ENCODE results near the gene STOM. TPM values are rescaled to one million over a fixed set of nuclear protein-coding genes. Genes with fewer than 3 reads are reported as not detected.

STOM gene
- total RNA-seq, 5 donors from 2014 or later (not counting 1 experiment from before 2014, with no cell fraction given), result 24.2 to 73.9 (median 57.8) TPM

GRCh38 chr9:121354762-121355161 lies 15.3 kb downstream of the STOM start:
- peaks cover 0 to 18% of the 10 kb centered on the region in 2 donors for H3K36me3 ChIP-seq (ENCODE audit: control insufficient read depth in 2 of 2, extremely low read depth in 1 of 2, insufficient read depth in 1 of 2, low read length in 1 of 2)
- no peaks in the 10 kb centered on the region for H3K27me3 Mint-ChIP-seq
- WGBS (ENCODE audit: insufficient coverage), result no CpG with 5 or more reads among the region's 5 CpGs
- no peaks in the 10 kb centered on the region for H3K27me3 ChIP-seq (replicated peaks in 1 of 2; ENCODE audit: control insufficient read depth in 2 of 2, extremely low read depth in 1 of 2, insufficient read depth in 2 of 2, low read length in 1 of 2)
- H3K4me3 ChIP-seq (ENCODE audit: control insufficient read depth in 1 of 2, extremely low read depth in 1 of 2, low read length in 1 of 2), result no peak overlapping the region
- H3K27ac ChIP-seq (ENCODE audit: low read length), result peak overlapping the region; percentile 73
- H3K27ac Mint-ChIP-seq, result peak overlapping the region; percentile 4 to 44
- H3K9me3 ChIP-seq, result no peaks in the 10 kb centered on the region
- H3K36me3 Mint-ChIP-seq, result peaks cover 34% of the 10 kb centered on the region
- peaks cover 41 to 78% (median 65%) of the 10 kb centered on the region in 3 donors for H3K4me1 Mint-ChIP-seq
- no peaks in the 10 kb centered on the region for H3K9me3 Mint-ChIP-seq
- H3K4me1 ChIP-seq (ENCODE audit: control insufficient read depth in 1 of 2, extremely low read depth in 1 of 2, insufficient read depth in 2 of 2, low read length in 2 of 2), result peaks cover 0 to 52% of the 10 kb centered on the region in 2 experiments
- H3K4me3 Mint-ChIP-seq, result no peak overlapping the region
- CTCF ChIA-PET, result interaction anchor here in 1 of 2 donors (0.8 to 1.5 kb wide), 3 partner anchors 10 to 35 kb away, joined by 5 to 10 read pairs (median 9); no protein-coding TSS in a partner anchor
- ATAC-seq (replicated peaks in 1 of 4), result no peak
- POLR2A ChIA-PET, result no interaction called here
- DNase-seq, result no peak

GRCh38 chr9:121354141-121354540 lies 15.9 kb downstream of the STOM start:
- peaks cover 0 to 51% of the 10 kb centered on the region in 2 experiments for H3K4me1 ChIP-seq (ENCODE audit: control insufficient read depth in 1 of 2, extremely low read depth in 1 of 2, insufficient read depth in 2 of 2, low read length in 2 of 2)
- DNase-seq (no peak), ATAC-seq (replicated peaks in 1 of 4) (peak in 1 of 4 experiments; percentile 23)
- peak overlapping the region in 1 of 3 donors; percentile 56 for H3K4me3 Mint-ChIP-seq
- 25% methylated on average over 2 of the region's 5 CpGs for WGBS (ENCODE audit: insufficient coverage)
- POLR2A ChIA-PET, result interaction anchor here in 1 of 2 donors (0.5 to 1.5 kb wide), 2 partner anchors 11 to 1482 kb away, joined by 3 to 7 read pairs; no protein-coding TSS in a partner anchor
- H3K9me3 ChIP-seq, result no peaks in the 10 kb centered on the region
- H3K27ac Mint-ChIP-seq, result peak overlapping the region; percentile 80 to 87
- no peaks in the 10 kb centered on the region for H3K27me3 ChIP-seq (replicated peaks in 1 of 2; ENCODE audit: control insufficient read depth in 2 of 2, extremely low read depth in 1 of 2, insufficient read depth in 2 of 2, low read length in 1 of 2)
- H3K27me3 Mint-ChIP-seq, result no peaks in the 10 kb centered on the region
- peaks cover 37% of the 10 kb centered on the region for H3K36me3 Mint-ChIP-seq
- peaks cover 39 to 74% (median 59%) of the 10 kb centered on the region in 3 donors for H3K4me1 Mint-ChIP-seq
- CTCF ChIA-PET, result interaction anchor here in 1 of 2 donors (1.1 to 1.5 kb wide), 4 partner anchors 10 to 34 kb away, joined by 4 to 11 read pairs (median 10); no protein-coding TSS in a partner anchor
- H3K4me3 ChIP-seq (ENCODE audit: control insufficient read depth in 1 of 2, extremely low read depth in 1 of 2, low read length in 1 of 2), result no peak overlapping the region
- peaks cover 0 to 19% of the 10 kb centered on the region in 2 donors for H3K36me3 ChIP-seq (ENCODE audit: control insufficient read depth in 2 of 2, extremely low read depth in 1 of 2, insufficient read depth in 1 of 2, low read length in 1 of 2)
- no peaks in the 10 kb centered on the region for H3K9me3 Mint-ChIP-seq
- peak overlapping the region; percentile 73 for H3K27ac ChIP-seq (ENCODE audit: low read length)

GRCh38 chr9:121353241-121354061 lies 16.6 kb downstream of the STOM start:
- no peaks in the 10 kb centered on the region for H3K27me3 ChIP-seq (replicated peaks in 1 of 2; ENCODE audit: control insufficient read depth in 2 of 2, extremely low read depth in 1 of 2, insufficient read depth in 2 of 2, low read length in 1 of 2)
- peaks cover 0 to 25% of the 10 kb centered on the region in 2 donors for H3K36me3 ChIP-seq (ENCODE audit: control insufficient read depth in 2 of 2, extremely low read depth in 1 of 2, insufficient read depth in 1 of 2, low read length in 1 of 2)
- ChIA-PET CTCF (interaction anchor here (0.6 to 1.5 kb wide), 5 partner anchors 11 to 34 kb away, joined by 3 to 11 read pairs (median 9); no protein-coding TSS in a partner anchor), POLR2A (interaction anchor here in 1 of 2 donors (0.5 to 1.5 kb wide), 2 partner anchors 12 to 1483 kb away, joined by 3 to 7 read pairs; no protein-coding TSS in a partner anchor)
- Mint-ChIP-seq H3K27me3 (no peaks in the 10 kb centered on the region), H3K27ac (peak overlapping the region; percentile 80 to 87), H3K4me3 (peak overlapping the region; percentile 34 to 56 (median 44)), H3K4me1 (peaks cover 32 to 67% (median 52%) of the 10 kb centered on the region in 3 donors), H3K36me3 (peaks cover 44% of the 10 kb centered on the region), H3K9me3 (no peaks in the 10 kb centered on the region)
- ATAC-seq (replicated peaks in 1 of 4) (peak; percentile 86 to 96 (median 90)), DNase-seq (peak in 31 of 35 experiments; percentile 12 to 86 (median 45))
- peak overlapping the region in 1 of 2 donors; percentile 5 for H3K4me3 ChIP-seq (ENCODE audit: control insufficient read depth in 1 of 2, extremely low read depth in 1 of 2, low read length in 1 of 2)
- H3K4me1 ChIP-seq (ENCODE audit: control insufficient read depth in 1 of 2, extremely low read depth in 1 of 2, insufficient read depth in 2 of 2, low read length in 2 of 2), result peaks cover 0 to 49% of the 10 kb centered on the region in 2 experiments
- peak overlapping the region; percentile 73 for H3K27ac ChIP-seq (ENCODE audit: low read length)
- H3K9me3 ChIP-seq, result no peaks in the 10 kb centered on the region
- WGBS (ENCODE audit: insufficient coverage), result 45% methylated on average over 6 of the region's 9 CpGs

GRCh38 chr9:121350993-121351561 lies 19.0 kb downstream of the STOM start:
- H3K27ac Mint-ChIP-seq, result peak overlapping the region in 1 of 2 donors; percentile 8
- WGBS (ENCODE audit: insufficient coverage), result 60% methylated on average over 1 of the region's 2 CpGs
- Histone ChIP-seq H3K27ac (ENCODE audit: low read length) (no peak overlapping the region), H3K27me3 (replicated peaks in 1 of 2; ENCODE audit: control insufficient read depth in 2 of 2, extremely low read depth in 1 of 2, insufficient read depth in 2 of 2, low read length in 1 of 2) (no peaks in the 10 kb centered on the region), H3K36me3 (ENCODE audit: control insufficient read depth in 2 of 2, extremely low read depth in 1 of 2, insufficient read depth in 1 of 2, low read length in 1 of 2) (peaks cover 0 to 48% of the 10 kb centered on the region in 2 donors), H3K4me1 (ENCODE audit: control insufficient read depth in 1 of 2, extremely low read depth in 1 of 2, insufficient read depth in 2 of 2, low read length in 2 of 2) (peaks cover 0 to 33% of the 10 kb centered on the region in 2 experiments), H3K4me3 (ENCODE audit: control insufficient read depth in 1 of 2, extremely low read depth in 1 of 2, low read length in 1 of 2) (no peak overlapping the region), H3K9me3 (no peaks in the 10 kb centered on the region)
- H3K27me3 Mint-ChIP-seq, result no peaks in the 10 kb centered on the region
- H3K36me3 Mint-ChIP-seq, result peaks cover 57% of the 10 kb centered on the region
- ChIA-PET POLR2A (no interaction called here), CTCF (interaction anchor here in 1 of 2 donors (1.1 kb wide), 1 partner anchor 31 kb away, joined by 4 read pairs; no protein-coding TSS in a partner anchor)
- DNase-seq, result no peak
- peaks cover 15 to 45% (median 39%) of the 10 kb centered on the region in 3 donors for H3K4me1 Mint-ChIP-seq
- no peak overlapping the region for H3K4me3 Mint-ChIP-seq
- ATAC-seq (replicated peaks in 1 of 4), result no peak
- no peaks in the 10 kb centered on the region for H3K9me3 Mint-ChIP-seq

GRCh38 chr9:121350036-121350435 lies 20.0 kb downstream of the STOM start:
- H3K36me3 ChIP-seq (ENCODE audit: control insufficient read depth in 2 of 2, extremely low read depth in 1 of 2, insufficient read depth in 1 of 2, low read length in 1 of 2), result peaks cover 0 to 54% of the 10 kb centered on the region in 2 donors
- Mint-ChIP-seq H3K9me3 (no peaks in the 10 kb centered on the region), H3K27me3 (no peaks in the 10 kb centered on the region), H3K4me1 (peaks cover 12 to 38% (median 32%) of the 10 kb centered on the region in 3 donors), H3K36me3 (peaks cover 50% of the 10 kb centered on the region), H3K4me3 (no peak overlapping the region), H3K27ac (peak overlapping the region in 1 of 2 donors; percentile 1)
- H3K27me3 ChIP-seq (replicated peaks in 1 of 2; ENCODE audit: control insufficient read depth in 2 of 2, extremely low read depth in 1 of 2, insufficient read depth in 2 of 2, low read length in 1 of 2), result no peaks in the 10 kb centered on the region
- no peak overlapping the region for H3K4me3 ChIP-seq (ENCODE audit: control insufficient read depth in 1 of 2, extremely low read depth in 1 of 2, low read length in 1 of 2)
- no peak overlapping the region for H3K27ac ChIP-seq (ENCODE audit: low read length)
- POLR2A ChIA-PET, result interaction anchor here in 1 of 2 donors (1.2 kb wide), 1 partner anchor 19 kb away, joined by 3 read pairs; no protein-coding TSS in a partner anchor
- CTCF ChIA-PET, result interaction anchor here in 1 of 2 donors (0.8 to 1.7 kb wide), 3 partner anchors 25 to 34 kb away, joined by 4 to 5 read pairs (median 4); no protein-coding TSS in a partner anchor
- ATAC-seq (replicated peaks in 1 of 4) (no peak), DNase-seq (no peak)
- no CpG with 5 or more reads among the region's 1 CpG for WGBS (ENCODE audit: insufficient coverage)
- no peaks in the 10 kb centered on the region for H3K9me3 ChIP-seq
- H3K4me1 ChIP-seq (ENCODE audit: control insufficient read depth in 1 of 2, extremely low read depth in 1 of 2, insufficient read depth in 2 of 2, low read length in 2 of 2), result peaks cover 0 to 23% of the 10 kb centered on the region in 2 experiments

GRCh38 chr9:121349009-121349408 lies 21.0 kb downstream of the STOM start:
- DNase-seq (no peak), ATAC-seq (replicated peaks in 1 of 4) (no peak)
- peaks cover 11 to 37% (median 32%) of the 10 kb centered on the region in 3 donors for H3K4me1 Mint-ChIP-seq
- H3K4me1 ChIP-seq (ENCODE audit: control insufficient read depth in 1 of 2, extremely low read depth in 1 of 2, insufficient read depth in 2 of 2, low read length in 2 of 2), result peaks cover 0 to 14% of the 10 kb centered on the region in 2 experiments
- H3K9me3 Mint-ChIP-seq, result no peaks in the 10 kb centered on the region
- H3K9me3 ChIP-seq, result no peaks in the 10 kb centered on the region
- H3K27me3 Mint-ChIP-seq, result no peaks in the 10 kb centered on the region
- peaks cover 52% of the 10 kb centered on the region for H3K36me3 Mint-ChIP-seq
- H3K27ac ChIP-seq (ENCODE audit: low read length), result no peak overlapping the region
- H3K27ac Mint-ChIP-seq, result no peak overlapping the region
- WGBS (ENCODE audit: insufficient coverage), result 90% methylated on average over 2 of the region's 8 CpGs
- ChIA-PET CTCF (interaction anchor here (0.8 to 1.7 kb wide), 3 partner anchors 26 to 594 kb away, joined by 3 to 4 read pairs (median 3); no protein-coding TSS in a partner anchor), POLR2A (interaction anchor here in 1 of 2 donors (1.2 kb wide), 1 partner anchor 20 kb away, joined by 3 read pairs; no protein-coding TSS in a partner anchor)
- H3K36me3 ChIP-seq (ENCODE audit: control insufficient read depth in 2 of 2, extremely low read depth in 1 of 2, insufficient read depth in 1 of 2, low read length in 1 of 2), result peaks cover 0 to 62% of the 10 kb centered on the region in 2 donors
- H3K4me3 Mint-ChIP-seq, result no peak overlapping the region
- H3K4me3 ChIP-seq (ENCODE audit: control insufficient read depth in 1 of 2, extremely low read depth in 1 of 2, low read length in 1 of 2), result no peak overlapping the region
- no peaks in the 10 kb centered on the region for H3K27me3 ChIP-seq (replicated peaks in 1 of 2; ENCODE audit: control insufficient read depth in 2 of 2, extremely low read depth in 1 of 2, insufficient read depth in 2 of 2, low read length in 1 of 2)
